Lower lobe of right lung (tissue), 2 donors: ENCODE data around the gene HAO1. TPM values are rescaled to one million over a fixed set of nuclear protein-coding genes. Genes with fewer than 3 reads are reported as not detected.

Source experiments
- ATAC-seq, 2 donors: fragments of 200-7000 bp; cut with Tn5 transposase; one replicate each; pipeline ENCODE4 v1.9.1; 2020 to 2022; ENCODE audit warnings: mild to moderate bottlenecking in 2 of 2, moderate library complexity in 2 of 2
- DNase-seq: peaks from one replicate; pipeline ENCODE4 v3.0.0-alpha.2; 2020
- H3K27ac ChIP-seq: fragments of 200-600 bp; one replicate; pipeline ENCODE4 v1.8.0; 2022
- H3K27me3 ChIP-seq: fragments of 200-600 bp; one replicate; pipeline ENCODE4 v1.8.0; 2022; ENCODE audit warnings: low read depth
- H3K36me3 ChIP-seq: fragments of 200-600 bp; one replicate; pipeline ENCODE4 v1.8.0; 2022; ENCODE audit warnings: mild to moderate bottlenecking
- H3K4me1 ChIP-seq: fragments of 200-600 bp; one replicate; pipeline ENCODE4 v1.8.0; 2022
- H3K4me3 ChIP-seq: fragments of 200-600 bp; one replicate; pipeline ENCODE4 v1.8.0; 2022; ENCODE audit warnings: mild to moderate bottlenecking
- H3K9me3 ChIP-seq: fragments of 200-600 bp; one replicate; pipeline ENCODE4 v1.8.0; 2022
- CTCF ChIP-seq: fragments of 200-600 bp; IDR thresholded peaks from one replicate; pipeline ENCODE4 v1.8.0; 2022; ENCODE audit warnings: antibody characterized with exemption, mild to moderate bottlenecking
- intact Hi-C: fragments of 100-400 bp; cut with DNase I; formaldehyde crosslinking; loops from one replicate; pipeline ENCODE4 v1.11.0; 2022
- total RNA-seq: library from RNA; stranded (reverse); fragmentation: NEBNext Ultra II Directional; extraction: Animal tissue kit (Norgen Biotek cat#: 25700); gene quantifications from one replicate; pipeline ENCODE4 v1.2.1, GENCODE V29; 2021
- donor health status: DM: no; HTN: yes; CAD: no; lungs with severe emphysema.

Gene HAO1
- total RNA-seq, 1 donor from 2014 or later = not detected

DNA sequence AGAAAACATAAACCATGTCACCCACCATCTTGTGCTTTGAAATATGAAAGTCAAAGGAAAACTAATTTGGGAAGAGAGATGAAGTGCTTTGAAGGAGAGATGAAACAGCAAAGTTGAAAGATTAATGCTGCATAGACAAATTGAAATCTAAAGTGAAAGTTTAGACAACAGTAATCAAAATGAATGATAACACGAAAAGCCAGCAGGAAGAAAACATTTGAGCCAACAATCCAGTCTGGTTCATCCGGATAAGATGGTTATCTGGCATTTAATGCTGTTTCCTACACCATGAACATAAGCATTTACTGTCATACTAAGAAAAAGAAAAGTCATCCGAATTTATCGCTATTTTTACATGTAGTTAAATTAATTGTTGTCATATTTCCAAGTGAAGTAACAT, 595 bp downstream of the HAO1 start:
- H3K27me3 ChIP-seq = no peaks in the 10 kb centered on the region
- no peaks in the 10 kb centered on the region for H3K9me3 ChIP-seq
- no peak overlapping the region for H3K27ac ChIP-seq
- no peak overlapping the region for H3K4me3 ChIP-seq
- intact Hi-C loops = no loop called here
- no peak for ATAC-seq
- DNase-seq = no peak
- H3K36me3 ChIP-seq = no peaks in the 10 kb centered on the region
- no peak for TF ChIP-seq CTCF
- H3K4me1 ChIP-seq = no peaks in the 10 kb centered on the region

- no peak overlapping the region for H3K4me3 ChIP-seq
- no peak for ATAC-seq
- H3K36me3 ChIP-seq = no peaks in the 10 kb centered on the region
- no peak for TF ChIP-seq CTCF
- H3K27ac ChIP-seq = no peak overlapping the region
- no peaks in the 10 kb centered on the region for H3K27me3 ChIP-seq
- intact Hi-C loops = no loop called here
- no peak for DNase-seq
- H3K4me1 ChIP-seq = no peaks in the 10 kb centered on the region
- H3K9me3 ChIP-seq = no peaks in the 10 kb centered on the region
Measured at GRCh38 chr20:7938058-7938457, 2.2 kb downstream of the HAO1 start.

DNA sequence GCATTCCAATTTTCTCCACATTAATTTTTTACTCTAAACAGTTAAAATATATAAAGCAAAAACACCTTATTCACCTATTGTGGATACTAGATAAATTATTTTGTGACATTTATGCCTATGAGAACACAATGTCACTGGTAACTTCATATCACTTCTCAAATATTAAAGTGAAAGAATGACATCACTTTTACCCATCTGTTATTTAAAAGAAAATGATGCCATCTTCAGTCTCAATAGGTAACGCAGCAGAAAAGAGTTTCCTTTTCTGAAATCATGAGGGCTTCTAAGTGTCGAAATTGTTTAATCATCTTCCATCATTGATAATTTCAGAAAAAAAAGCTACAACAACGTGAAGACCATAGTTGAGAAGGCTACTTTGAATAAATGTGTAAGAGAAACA, 2.9 kb downstream of the HAO1 start:
- Histone ChIP-seq H3K36me3 (no peaks in the 10 kb centered on the region), H3K27ac (no peak overlapping the region), H3K9me3 (no peaks in the 10 kb centered on the region), H3K27me3 (no peaks in the 10 kb centered on the region), H3K4me1 (no peaks in the 10 kb centered on the region), H3K4me3 (no peak overlapping the region)
- no peak for DNase-seq
- ATAC-seq = no peak
- TF ChIP-seq CTCF = no peak
- intact Hi-C loops = no loop called here

- ATAC-seq (no peak), DNase-seq (no peak)
- Histone ChIP-seq H3K27me3 (no peaks in the 10 kb centered on the region), H3K4me3 (no peak overlapping the region), H3K9me3 (no peaks in the 10 kb centered on the region), H3K36me3 (no peaks in the 10 kb centered on the region), H3K27ac (no peak overlapping the region), H3K4me1 (no peaks in the 10 kb centered on the region)
- intact Hi-C loops = no loop called here
- no peak for TF ChIP-seq CTCF
Measured at GRCh38 chr20:7935027-7935551, 5.2 kb downstream of the HAO1 start.

DNA sequence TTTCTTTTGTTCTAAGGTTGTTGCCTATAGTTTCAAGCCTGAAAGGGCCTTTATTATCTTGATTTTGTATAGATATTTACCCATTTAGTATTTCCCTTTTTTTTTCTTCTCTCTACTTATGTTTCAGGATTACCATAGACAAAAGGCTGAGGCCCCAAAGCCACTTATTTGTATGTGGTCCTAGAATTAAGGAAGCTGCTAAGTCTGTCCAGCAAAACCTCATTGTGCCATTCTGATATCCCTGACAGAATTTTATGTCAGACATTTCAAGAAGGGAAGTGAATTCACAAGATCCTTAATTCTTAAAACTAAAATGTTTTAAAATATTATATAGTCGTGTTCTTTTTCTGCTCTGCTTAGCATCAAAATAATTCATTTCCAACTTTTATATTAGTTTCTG, 6.9 kb downstream of the HAO1 start:
- ATAC-seq = no peak
- no peak for TF ChIP-seq CTCF

GRCh38 chr20:7930343-7930742, 9.9 kb downstream of the HAO1 start:
- Histone ChIP-seq H3K9me3 (no peaks in the 10 kb centered on the region), H3K36me3 (no peaks in the 10 kb centered on the region), H3K4me1 (no peaks in the 10 kb centered on the region), H3K4me3 (no peak overlapping the region), H3K27me3 (no peaks in the 10 kb centered on the region), H3K27ac (no peak overlapping the region)
- TF ChIP-seq CTCF = no peak
- ATAC-seq = no peak
- DNase-seq = no peak
- intact Hi-C loops = no loop called here

More for the DNA sequence above, 6.9 kb downstream of the HAO1 start:
- Histone ChIP-seq H3K27ac (no peak overlapping the region), H3K4me1 (no peaks in the 10 kb centered on the region), H3K9me3 (no peaks in the 10 kb centered on the region), H3K27me3 (no peaks in the 10 kb centered on the region), H3K36me3 (no peaks in the 10 kb centered on the region), H3K4me3 (no peak overlapping the region)
- intact Hi-C loops = no loop called here
- no peak for DNase-seq
